DOHH2 (cell line): ENCODE measurements around the gene ATR.

Source experiments
- H3F3A ChIP-seq: fragments of 200-600 bp; sonication (generic), shearing (Covaris generic); 2 replicates; pipeline ENCODE4 v1.6.0; 2016; ENCODE audit warnings: antibody characterized with exemption, mild to moderate bottlenecking; ENCODE audit not compliant: control insufficient read depth, insufficient read depth
- H3K27ac ChIP-seq: fragments of 200-600 bp; sonication (generic); 2 replicates; pipeline ENCODE4 v1.5.1; 2014; ENCODE audit warnings: low read depth, mild to moderate bottlenecking, low read length, moderate library complexity
- H3K27me3 ChIP-seq: fragments of 200-600 bp; sonication (generic); 2 replicates; pipeline ENCODE4 v1.6.1; 2014; ENCODE audit warnings: mild to moderate bottlenecking, low read length, mixed read lengths; ENCODE audit not compliant: control insufficient read depth
- H3K36me3 ChIP-seq: fragments of 200-600 bp; sonication (generic); 2 replicates; pipeline ENCODE4 v1.6.1; 2014; ENCODE audit warnings: mild to moderate bottlenecking, low read length, moderate library complexity, mixed read lengths; ENCODE audit not compliant: control insufficient read depth
- H3K4me1 ChIP-seq: fragments of 200-600 bp; sonication (generic); 2 replicates; pipeline ENCODE4 v1.6.1; 2014; ENCODE audit warnings: mild to moderate bottlenecking, low read length, mixed read lengths; ENCODE audit not compliant: control insufficient read depth
- H3K4me2 ChIP-seq: fragments of 200-600 bp; sonication (generic); 2 replicates; pipeline ENCODE4 v1.6.0; 2014; ENCODE audit warnings: mild to moderate bottlenecking, low read length, moderate library complexity
- H3K4me3 ChIP-seq: fragments of 200-600 bp; sonication (generic); 2 replicates; pipeline ENCODE4 v1.5.1; 2014; ENCODE audit warnings: mild to moderate bottlenecking, low read length, mixed read lengths
- H3K79me2 ChIP-seq: fragments of 200-600 bp; sonication (generic); 2 replicates; pipeline ENCODE4 v1.6.1; 2014; ENCODE audit warnings: mild to moderate bottlenecking, low read length, mixed read lengths; ENCODE audit not compliant: control insufficient read depth
- H3K9me2 ChIP-seq: fragments of 200-600 bp; sonication (generic); replicated peaks from 2 replicates; pipeline ENCODE4 v1.6.1; 2014; ENCODE audit warnings: mild to moderate bottlenecking, low read length, mixed read lengths; ENCODE audit not compliant: control insufficient read depth
- H3K9me3 ChIP-seq: fragments of 200-600 bp; sonication (generic); 2 replicates; pipeline ENCODE4 v1.6.1; 2014; ENCODE audit warnings: antibody characterized with exemption, low read length, mixed read lengths; ENCODE audit not compliant: control insufficient read depth, insufficient read depth
- H4K20me1 ChIP-seq: fragments of 200-600 bp; sonication (generic); 2 replicates; pipeline ENCODE4 v1.6.0; 2014; ENCODE audit warnings: low read depth, mild to moderate bottlenecking, antibody characterized with exemption, low read length, moderate library complexity; ENCODE audit not compliant: control insufficient read depth, insufficient read depth
- EZH2phosphoT487 ChIP-seq: fragments of 200-600 bp; sonication (generic); IDR thresholded peaks from 2 replicates; pipeline ENCODE4 v1.6.1; 2017; ENCODE audit warnings: borderline replicate concordance, mild to moderate bottlenecking, antibody characterized with exemption, low read length, moderate library complexity, mixed read lengths
- TF ChIP-seq, protein P1 (sequence below): fragments of 200-600 bp; sonication (generic); IDR thresholded peaks from one replicate; pipeline ENCODE4 v1.5.1; 2014; ENCODE audit warnings: antibody characterized with exemption, mild to moderate bottlenecking, low read depth, low read length; ENCODE audit not compliant: poor library complexity, severe bottlenecking

Gene ATR

GRCh38 chr3:142613491-142613890 is 35.0 kb upstream of the ATR start:
- TF ChIP-seq, protein P1, sequence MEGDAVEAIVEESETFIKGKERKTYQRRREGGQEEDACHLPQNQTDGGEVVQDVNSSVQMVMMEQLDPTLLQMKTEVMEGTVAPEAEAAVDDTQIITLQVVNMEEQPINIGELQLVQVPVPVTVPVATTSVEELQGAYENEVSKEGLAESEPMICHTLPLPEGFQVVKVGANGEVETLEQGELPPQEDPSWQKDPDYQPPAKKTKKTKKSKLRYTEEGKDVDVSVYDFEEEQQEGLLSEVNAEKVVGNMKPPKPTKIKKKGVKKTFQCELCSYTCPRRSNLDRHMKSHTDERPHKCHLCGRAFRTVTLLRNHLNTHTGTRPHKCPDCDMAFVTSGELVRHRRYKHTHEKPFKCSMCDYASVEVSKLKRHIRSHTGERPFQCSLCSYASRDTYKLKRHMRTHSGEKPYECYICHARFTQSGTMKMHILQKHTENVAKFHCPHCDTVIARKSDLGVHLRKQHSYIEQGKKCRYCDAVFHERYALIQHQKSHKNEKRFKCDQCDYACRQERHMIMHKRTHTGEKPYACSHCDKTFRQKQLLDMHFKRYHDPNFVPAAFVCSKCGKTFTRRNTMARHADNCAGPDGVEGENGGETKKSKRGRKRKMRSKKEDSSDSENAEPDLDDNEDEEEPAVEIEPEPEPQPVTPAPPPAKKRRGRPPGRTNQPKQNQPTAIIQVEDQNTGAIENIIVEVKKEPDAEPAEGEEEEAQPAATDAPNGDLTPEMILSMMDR = no peak
- TF ChIP-seq EZH2phosphoT487 = no peak
- Histone ChIP-seq H3K79me2 (no peaks in the 10 kb centered on the region), H3K4me2 (no peak overlapping the region), H4K20me1 (no peaks in the 10 kb centered on the region), H3K4me1 (no peaks in the 10 kb centered on the region), H3K27me3 (no peaks in the 10 kb centered on the region), H3K9me2 (no peaks in the 10 kb centered on the region), H3K4me3 (no peak overlapping the region), H3K36me3 (no peaks in the 10 kb centered on the region), H3K27ac (no peak overlapping the region), H3F3A (no peaks in the 10 kb centered on the region), H3K9me3 (no peaks in the 10 kb centered on the region)

DNA sequence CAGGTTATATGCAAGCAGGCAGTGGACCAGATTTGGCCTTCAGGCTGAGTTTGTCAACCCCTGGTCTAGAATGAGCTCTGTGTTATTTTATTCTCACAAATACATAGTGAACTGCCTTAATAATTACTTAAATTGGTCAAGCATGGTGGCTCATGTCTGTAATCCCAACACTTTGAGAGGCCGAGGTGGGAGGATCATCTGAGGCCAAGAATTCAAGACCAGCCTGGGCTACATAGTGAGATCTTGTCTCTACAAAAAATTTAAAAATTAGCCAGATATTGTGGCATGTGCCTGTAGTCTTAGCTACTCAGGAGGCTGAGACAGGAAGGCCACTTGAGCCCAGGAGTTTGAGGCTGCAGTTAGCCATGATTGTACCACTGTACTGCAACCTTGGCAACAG is 32.7 kb upstream of the ATR start:
- no peaks in the 10 kb centered on the region for H3K9me2 ChIP-seq
- no peak overlapping the region for H3K4me2 ChIP-seq
- H4K20me1 ChIP-seq = no peaks in the 10 kb centered on the region
- no peak overlapping the region for H3K4me3 ChIP-seq
- no peaks in the 10 kb centered on the region; the same call in 1 of the 2 replicates for H3K79me2 ChIP-seq
- no peaks in the 10 kb centered on the region for H3K9me3 ChIP-seq
- no peaks in the 10 kb centered on the region for H3F3A ChIP-seq
- no peaks in the 10 kb centered on the region for H3K36me3 ChIP-seq
- TF ChIP-seq EZH2phosphoT487 = no peak
- TF ChIP-seq, protein P1 = no peak
- H3K27me3 ChIP-seq = no peaks in the 10 kb centered on the region
- H3K4me1 ChIP-seq = no peaks in the 10 kb centered on the region
- H3K27ac ChIP-seq = no peak overlapping the region

DNA sequence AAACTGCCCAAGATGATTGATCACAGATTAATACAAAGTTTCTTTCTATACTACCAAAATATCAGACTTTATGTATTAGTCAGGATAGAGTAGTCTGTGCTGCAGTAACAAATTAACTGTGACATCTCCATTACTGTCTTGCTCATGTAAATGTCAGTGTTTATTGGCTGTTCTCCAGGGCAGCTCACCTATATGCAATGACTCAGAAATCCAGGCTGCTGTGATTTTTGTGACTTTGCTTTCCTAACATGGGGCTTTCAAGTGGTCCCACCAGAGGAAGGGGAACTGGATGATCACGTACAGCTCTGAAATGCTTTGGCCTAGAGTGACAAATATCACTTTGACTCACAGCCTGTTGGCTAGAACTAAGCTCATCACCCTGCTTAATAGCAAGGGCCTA is 30.6 kb upstream of the ATR start:
- Histone ChIP-seq H3K9me2 (no peaks in the 10 kb centered on the region), H3K4me1 (no peaks in the 10 kb centered on the region), H4K20me1 (no peaks in the 10 kb centered on the region), H3F3A (no peaks in the 10 kb centered on the region), H3K27ac (no peak overlapping the region), H3K27me3 (no peaks in the 10 kb centered on the region), H3K79me2 (no peaks in the 10 kb centered on the region; the same call in 1 of the 2 replicates), H3K36me3 (no peaks in the 10 kb centered on the region), H3K9me3 (no peaks in the 10 kb centered on the region), H3K4me2 (no peak overlapping the region), H3K4me3 (no peak overlapping the region)
- TF ChIP-seq, protein P1 = no peak
- no peak for TF ChIP-seq EZH2phosphoT487
